ENCODE data around the gene TBC1D5. TPM values are rescaled to one million over a fixed set of nuclear protein-coding genes. Genes with fewer than 3 reads are reported as not detected.

Gene TBC1D5
- total and polyA plus RNA-seq, 2 of the 8 experiments (the other 6 are each of a cell fraction or from before 2014, with no cell fraction given): 11.0 to 22.9 TPM

DNA sequence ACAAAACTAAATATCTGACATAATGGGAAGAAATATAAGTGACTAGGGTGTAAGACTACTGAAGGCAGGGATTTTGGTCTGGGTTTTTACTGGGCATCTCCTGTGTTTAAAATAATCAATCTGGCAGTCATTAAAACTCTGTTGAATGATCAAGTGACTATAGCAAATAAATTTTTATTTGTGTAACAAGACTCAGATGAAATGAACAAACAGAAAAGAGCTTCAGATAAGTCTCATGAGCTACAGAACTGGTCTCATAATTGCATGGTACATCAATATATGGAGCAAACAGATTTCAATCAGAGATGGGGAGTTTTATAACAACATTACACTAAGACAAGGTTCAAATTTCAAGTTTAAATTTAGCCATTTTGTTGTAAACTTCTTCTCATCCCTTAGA is 485.2 kb downstream of the TBC1D5 start:
- Histone ChIP-seq H4K91ac (replicated peaks; ENCODE audit: insufficient read length, low read length) (no peak overlapping the region), H2AFZ (ENCODE audit: low read length) (no peak overlapping the region), H3K4me3 (ENCODE audit: extremely low read depth in 1 of 4, insufficient read depth in 2 of 4, low read depth in 3 of 4, low read length in 4 of 4) (no peak overlapping the region), H4K5ac (ENCODE audit: insufficient read length, low read depth, low read length) (no peak overlapping the region), H3K79me2 (ENCODE audit: control insufficient read depth in 1 of 2, insufficient read depth in 2 of 2, low read length in 2 of 2) (no peaks in the 10 kb centered on the region), H3K36me3 (ENCODE audit: control insufficient read depth in 2 of 4, insufficient read depth in 4 of 4, low read length in 3 of 4) (no peaks in the 10 kb centered on the region), H3K23me2 (ENCODE audit: low read depth, low read length) (no peaks in the 10 kb centered on the region), H3K4ac (replicated peaks; ENCODE audit: insufficient read length, low read depth, low read length) (no peak overlapping the region), H4K20me1 (replicated peaks in 1 of 2; ENCODE audit: control insufficient read depth in 1 of 2, insufficient read depth in 2 of 2, low read length in 2 of 2) (no peaks in the 10 kb centered on the region), H3K79me1 (ENCODE audit: low read depth, low read length) (no peaks in the 10 kb centered on the region), H2BK15ac (ENCODE audit: low read length) (no peak overlapping the region), H3K14ac (ENCODE audit: insufficient read length) (no peak overlapping the region), H2BK12ac (ENCODE audit: low read depth, low read length) (no peak overlapping the region), H3K23ac (ENCODE audit: insufficient read length) (no peak overlapping the region), H2BK5ac (ENCODE audit: low read depth, low read length) (no peak overlapping the region), H3K27ac (ENCODE audit: low read depth, low read length) (no peak overlapping the region), H3K27me3 (replicated peaks in 1 of 4; ENCODE audit: control insufficient read depth in 3 of 4, extremely low read depth in 1 of 4, insufficient read depth in 3 of 4, low read length in 3 of 4) (no peaks in the 10 kb centered on the region), H3K4me2 (ENCODE audit: insufficient read depth in 1 of 2, low read depth in 2 of 2, low read length in 2 of 2) (no peak overlapping the region), H3K9ac (replicated peaks in 1 of 4; ENCODE audit: extremely low read depth in 1 of 4, low read depth in 3 of 4, low read length in 3 of 4) (no peak overlapping the region), H2BK120ac (replicated peaks; ENCODE audit: low read depth, low read length) (no peak overlapping the region), H2BK20ac (ENCODE audit: low read length) (no peak overlapping the region), H3K56ac (replicated peaks; ENCODE audit: insufficient read length, low read depth, low read length) (no peak overlapping the region), H3K4me1 (replicated peaks in 1 of 4; ENCODE audit: control insufficient read depth in 3 of 4, insufficient read depth in 4 of 4, low read length in 3 of 4) (peaks cover 0 to 2% (median 0%) of the 10 kb centered on the region in 4 experiments; a peak in 1 of 7 replicates), H2AK5ac (ENCODE audit: low read depth, low read length) (no peak overlapping the region), H4K8ac (ENCODE audit: extremely low read depth, insufficient read depth, low read length) (no peak overlapping the region), H3K9me3 (ENCODE audit: insufficient read depth in 2 of 2, low read depth in 1 of 2, low read length in 1 of 2) (no peaks in the 10 kb centered on the region), H3K18ac (ENCODE audit: extremely low read depth, low read length) (no peak overlapping the region)
- ChIA-PET POLR2A (ENCODE audit: partially characterized antibody) (no interaction called here), CTCF (ENCODE audit: partially characterized antibody) (interaction anchor here (1.1 to 2.0 kb wide), 5 partner anchors 103 to 584 kb away, joined by 3 to 9 read pairs (median 7); no protein-coding TSS in a partner anchor)
- FAIRE-seq (no peak), DNase-seq (ENCODE audit: low read depth in 1 of 2, low spot score in 2 of 2) (no peak)
- TF ChIP-seq YY1 (IDR thresholded peaks at IDR 0.05; ENCODE audit: low read depth, low read length) (no peak), RFX5 (IDR thresholded peaks at IDR 0.05; ENCODE audit: borderline replicate concordance, low read depth, low read length) (no peak), CHD1 (IDR thresholded peaks at IDR 0.05; ENCODE audit: low read depth, low read length) (no peak)
